GM12865 (cell line): Measurements from ENCODE around the gene COL4A4.

Experiments
- DNase-seq: peaks from one replicate; pipeline ENCODE4 v3.0.0; 2010; ENCODE audit warnings: low read depth
- H3K4me3 ChIP-seq: 2 replicates; pipeline ENCODE4 v1.5.1; 2011; ENCODE audit warnings: mild to moderate bottlenecking, low read depth, low read length, control low read depth
- CTCF ChIP-seq: IDR thresholded peaks from 2 replicates; pipeline ENCODE4 v1.5.1; 2011; ENCODE audit warnings: low read length, control low read depth, low read depth, inconsistent platforms; ENCODE audit not compliant: insufficient read depth; ENCODE audit errors: missing control alignments

COL4A4 gene

DNA sequence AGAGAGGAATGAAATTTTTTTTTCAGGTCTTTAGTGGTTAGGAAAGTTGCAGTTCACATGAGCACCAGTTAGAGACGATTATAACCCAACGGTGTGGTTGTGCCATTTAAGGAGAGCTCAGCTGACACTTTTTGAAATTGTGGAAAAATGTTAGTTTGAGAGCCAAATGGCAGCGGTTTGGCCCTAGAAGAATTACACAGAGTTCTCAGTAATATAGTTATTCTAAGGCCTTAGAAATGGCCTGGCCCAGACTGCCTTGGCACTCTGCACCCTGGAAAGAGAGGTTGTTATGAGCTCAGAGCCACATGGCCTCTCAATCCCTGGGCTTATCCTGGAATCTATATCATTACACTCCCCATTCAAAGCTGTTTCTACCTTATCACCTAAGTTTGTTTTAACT is 210.8 kb downstream of the COL4A4 start:
- TF ChIP-seq CTCF, result no peak
- DNase-seq, result no peak
- H3K4me3 ChIP-seq, result no peak overlapping the region
